Measurements from ENCODE around the gene NRDE2.

Gene NRDE2

GRCh38 chr14:90375934-90376333 is 44.2 kb upstream of the NRDE2 start:
- no peak for DNase-seq
- intact Hi-C loops (cut with DNase I; ENCODE audit: low total_unique reads): no loop called here
- H3K9me3 ChIP-seq: no peaks in the 10 kb centered on the region
- H3K4me1 ChIP-seq: peaks cover 0 to 3% (median under 1%) of the 10 kb centered on the region in 4 donors
- H3K4me3 ChIP-seq: no peak overlapping the region
- H3K36me3 ChIP-seq: no peaks in the 10 kb centered on the region
- TF ChIP-seq CTCF (IDR thresholded peaks at IDR 0.05): no peak
- H3K27ac ChIP-seq: no peak overlapping the region
- H3K27me3 ChIP-seq: no peaks in the 10 kb centered on the region

GRCh38 chr14:90374813-90375212 is 43.1 kb upstream of the NRDE2 start:
- H3K36me3 ChIP-seq: no peaks in the 10 kb centered on the region
- no peak overlapping the region for H3K27ac ChIP-seq
- H3K4me3 ChIP-seq: no peak overlapping the region
- H3K9me3 ChIP-seq: no peaks in the 10 kb centered on the region
- TF ChIP-seq CTCF (IDR thresholded peaks at IDR 0.05): no peak
- no peaks in the 10 kb centered on the region for H3K27me3 ChIP-seq
- no peaks in the 10 kb centered on the region for H3K4me1 ChIP-seq
- intact Hi-C loops (cut with DNase I; ENCODE audit: low total_unique reads): no loop called here
- DNase-seq: no peak

- no peak for TF ChIP-seq CTCF (IDR thresholded peaks at IDR 0.05)
- no peaks in the 10 kb centered on the region for H3K9me3 ChIP-seq
- no peaks in the 10 kb centered on the region for H3K36me3 ChIP-seq
- no peaks in the 10 kb centered on the region for H3K4me1 ChIP-seq
- H3K27ac ChIP-seq: no peak overlapping the region
- intact Hi-C loops (cut with DNase I; ENCODE audit: low total_unique reads): no loop called here
- H3K27me3 ChIP-seq: no peaks in the 10 kb centered on the region
- no peak overlapping the region for H3K4me3 ChIP-seq
- DNase-seq: no peak
Measured at GRCh38 chr14:90373887-90374286, 42.1 kb upstream of the NRDE2 start.

GRCh38 chr14:90368946-90369721 is 37.4 kb upstream of the NRDE2 start:
- no peak for DNase-seq
- Histone ChIP-seq H3K4me1 (no peaks in the 10 kb centered on the region), H3K27me3 (no peaks in the 10 kb centered on the region), H3K36me3 (no peaks in the 10 kb centered on the region), H3K27ac (no peak overlapping the region), H3K9me3 (no peaks in the 10 kb centered on the region), H3K4me3 (no peak overlapping the region)
- intact Hi-C loops (cut with DNase I; ENCODE audit: low total_unique reads): no loop called here
- TF ChIP-seq CTCF (IDR thresholded peaks at IDR 0.05): no peak

GRCh38 chr14:90362558-90362896 is 30.8 kb upstream of the NRDE2 start:
- Histone ChIP-seq H3K36me3 (no peaks in the 10 kb centered on the region), H3K27me3 (peaks cover 0 to 6% of the 10 kb centered on the region in 2 donors), H3K4me1 (no peaks in the 10 kb centered on the region), H3K9me3 (no peaks in the 10 kb centered on the region), H3K4me3 (no peak overlapping the region), H3K27ac (no peak overlapping the region)
- intact Hi-C loops (cut with DNase I; ENCODE audit: low total_unique reads): no loop called here
- DNase-seq: no peak
- TF ChIP-seq CTCF (IDR thresholded peaks at IDR 0.05): no peak

All from tibial artery (tissue), 4 donors.